HG03439 (cell line): ENCODE measurements around the gene ACVR1B.

Source experiments
- ATAC-seq: cut with Tn5 transposase; IDR thresholded peaks from one replicate; pipeline ENCODE4 v1.9.1; 2021; ENCODE audit warnings: mild to moderate bottlenecking, moderate library complexity; ENCODE audit not compliant: unreplicated experiment

Gene ACVR1B

GRCh38 chr12:52019113-52019770 is 67.7 kb downstream of the ACVR1B start:
- ATAC-seq, result no peak

GRCh38 chr12:52020539-52021336 is 69.2 kb downstream of the ACVR1B start:
- no peak for ATAC-seq

- ATAC-seq, result no peak
Measured at GRCh38 chr12:52022841-52023181, 71.3 kb downstream of the ACVR1B start.

GRCh38 chr12:52023182-52023975 is 71.9 kb downstream of the ACVR1B start:
- ATAC-seq, result no peak

- ATAC-seq, result no peak
Measured at GRCh38 chr12:52023976-52024688, 72.6 kb downstream of the ACVR1B start.

- no peak for ATAC-seq
Measured at GRCh38 chr12:52024845-52025230, 73.3 kb downstream of the ACVR1B start.

GRCh38 chr12:52026263-52026662 is 74.8 kb downstream of the ACVR1B start:
- no peak for ATAC-seq

GRCh38 chr12:52027085-52027843 is 75.8 kb downstream of the ACVR1B start:
- no peak for ATAC-seq

GRCh38 chr12:52029685-52030084 is 78.2 kb downstream of the ACVR1B start:
- ATAC-seq, result no peak

- no peak for ATAC-seq
Measured at GRCh38 chr12:52032446-52032803, 80.9 kb downstream of the ACVR1B start.

GRCh38 chr12:52032804-52033445 is 81.4 kb downstream of the ACVR1B start:
- peak; percentile 91 for ATAC-seq

- ATAC-seq, result no peak
Measured at GRCh38 chr12:52033446-52034140, 82.1 kb downstream of the ACVR1B start.

GRCh38 chr12:52035190-52035589 is 83.7 kb downstream of the ACVR1B start:
- ATAC-seq, result no peak

- no peak for ATAC-seq
Measured at GRCh38 chr12:52035926-52036325, 84.4 kb downstream of the ACVR1B start.

GRCh38 chr12:52036587-52037171 is 85.2 kb downstream of the ACVR1B start:
- ATAC-seq, result peak; percentile 41

- no peak for ATAC-seq
Measured at GRCh38 chr12:52037248-52037861, 85.9 kb downstream of the ACVR1B start.

GRCh38 chr12:52038447-52038846 is 86.9 kb downstream of the ACVR1B start:
- ATAC-seq, result no peak

- ATAC-seq, result no peak
Measured at GRCh38 chr12:52041035-52041434, 89.5 kb downstream of the ACVR1B start.
